Astrocyte (in vitro differentiated cells and primary cell): Measurements from ENCODE around the gene AKAP8L. TPM values are rescaled to one million over a fixed set of nuclear protein-coding genes. Genes with fewer than 3 reads are reported as not detected.

Experiments
- DNase-seq: peaks from one replicate; pipeline ENCODE4 v3.0.0-alpha.2; 2010; ENCODE audit warnings: low read depth
- FAIRE-seq: peaks from 2 replicates; lab custom pipeline; 2011; peaks lifted over from hg19 to GRCh38; lab: Jason Lieb, UNC
- H2AFZ ChIP-seq: 2 replicates; pipeline ENCODE4 v1.6.0; 2012; ENCODE audit warnings: low read depth, low read length, inconsistent platforms
- H3K27ac ChIP-seq: 2 replicates; pipeline ENCODE4 v1.5.1; 2011; ENCODE audit warnings: low read depth, low read length, inconsistent platforms
- H3K27me3 ChIP-seq: 2 replicates; pipeline ENCODE4 v1.6.0; 2011; ENCODE audit warnings: low read length, inconsistent platforms; ENCODE audit not compliant: insufficient read depth
- H3K36me3 ChIP-seq: 2 replicates; pipeline ENCODE4 v1.5.1; 2011; ENCODE audit warnings: low read length, inconsistent platforms; ENCODE audit not compliant: insufficient read depth
- H3K4me1 ChIP-seq: 2 replicates; pipeline ENCODE4 v1.5.1; 2011; ENCODE audit warnings: low read length, inconsistent platforms; ENCODE audit not compliant: insufficient read depth
- H3K4me2 ChIP-seq: 2 replicates; pipeline ENCODE4 v1.6.0; 2012; ENCODE audit warnings: low read length, inconsistent platforms
- H3K4me3 ChIP-seq: 2 replicates; pipeline ENCODE4 v1.5.1; 2011; ENCODE audit warnings: low read depth, mild to moderate bottlenecking, low read length, inconsistent platforms; ENCODE audit not compliant: insufficient read depth
- H3K79me2 ChIP-seq: 2 replicates; pipeline ENCODE4 v1.6.0; 2012; ENCODE audit warnings: mild to moderate bottlenecking, low read length, inconsistent platforms; ENCODE audit not compliant: insufficient read depth
- H3K9ac ChIP-seq: 2 replicates; pipeline ENCODE4 v1.6.0; 2012; ENCODE audit warnings: mild to moderate bottlenecking, low read length, inconsistent platforms
- H3K9me3 ChIP-seq: 2 replicates; pipeline ENCODE4 v1.5.1; 2012; ENCODE audit warnings: low read depth, mild to moderate bottlenecking, low read length, inconsistent platforms; ENCODE audit not compliant: insufficient read depth
- H4K20me1 ChIP-seq: 2 replicates; pipeline ENCODE4 v1.6.0; 2012; ENCODE audit warnings: low read length, inconsistent platforms; ENCODE audit not compliant: insufficient read depth
- H3K27ac Mint-ChIP-seq: one replicate; pipeline ENCODE4 v1.8.0; 2021; ENCODE audit warnings: mild to moderate bottlenecking, mixed read lengths; ENCODE audit not compliant: unreplicated experiment
- H3K27me3 Mint-ChIP-seq: one replicate; pipeline ENCODE4 v1.8.0; 2021; ENCODE audit warnings: low read depth, mixed read lengths; ENCODE audit not compliant: unreplicated experiment
- H3K36me3 Mint-ChIP-seq: one replicate; pipeline ENCODE4 v1.8.0; 2021; ENCODE audit warnings: low read depth, mixed read lengths; ENCODE audit not compliant: unreplicated experiment
- H3K4me1 Mint-ChIP-seq: one replicate; pipeline ENCODE4 v1.8.0; 2021; ENCODE audit warnings: low read depth, mixed read lengths; ENCODE audit not compliant: unreplicated experiment
- H3K4me3 Mint-ChIP-seq: one replicate; pipeline ENCODE4 v1.8.0; 2021; ENCODE audit warnings: mild to moderate bottlenecking, moderate library complexity, mixed read lengths; ENCODE audit not compliant: unreplicated experiment
- H3K9me3 Mint-ChIP-seq: one replicate; pipeline ENCODE4 v1.8.0; 2021; ENCODE audit warnings: mild to moderate bottlenecking, mixed read lengths; ENCODE audit not compliant: unreplicated experiment
- EZH2 ChIP-seq: IDR thresholded peaks from 2 replicates; pipeline ENCODE4 v1.6.1; 2012; ENCODE audit warnings: mild to moderate bottlenecking, low read length, inconsistent platforms; ENCODE audit not compliant: insufficient read depth
- total RNA-seq: library from RNA; stranded (reverse); gene quantifications from 2 replicates; pipeline ENCODE4 v1.2.1, GENCODE V29; 2021
- TF ChIP-seq, protein P1 (sequence below): IDR thresholded peaks from 2 replicates; pipeline ENCODE4 v1.5.1; 2011; ENCODE audit warnings: low read depth, mild to moderate bottlenecking, inconsistent platforms, low read length, moderate library complexity; ENCODE audit not compliant: insufficient read depth

The AKAP8L gene
- total RNA-seq, 1 donor from 2014 or later = 101 TPM

DNA sequence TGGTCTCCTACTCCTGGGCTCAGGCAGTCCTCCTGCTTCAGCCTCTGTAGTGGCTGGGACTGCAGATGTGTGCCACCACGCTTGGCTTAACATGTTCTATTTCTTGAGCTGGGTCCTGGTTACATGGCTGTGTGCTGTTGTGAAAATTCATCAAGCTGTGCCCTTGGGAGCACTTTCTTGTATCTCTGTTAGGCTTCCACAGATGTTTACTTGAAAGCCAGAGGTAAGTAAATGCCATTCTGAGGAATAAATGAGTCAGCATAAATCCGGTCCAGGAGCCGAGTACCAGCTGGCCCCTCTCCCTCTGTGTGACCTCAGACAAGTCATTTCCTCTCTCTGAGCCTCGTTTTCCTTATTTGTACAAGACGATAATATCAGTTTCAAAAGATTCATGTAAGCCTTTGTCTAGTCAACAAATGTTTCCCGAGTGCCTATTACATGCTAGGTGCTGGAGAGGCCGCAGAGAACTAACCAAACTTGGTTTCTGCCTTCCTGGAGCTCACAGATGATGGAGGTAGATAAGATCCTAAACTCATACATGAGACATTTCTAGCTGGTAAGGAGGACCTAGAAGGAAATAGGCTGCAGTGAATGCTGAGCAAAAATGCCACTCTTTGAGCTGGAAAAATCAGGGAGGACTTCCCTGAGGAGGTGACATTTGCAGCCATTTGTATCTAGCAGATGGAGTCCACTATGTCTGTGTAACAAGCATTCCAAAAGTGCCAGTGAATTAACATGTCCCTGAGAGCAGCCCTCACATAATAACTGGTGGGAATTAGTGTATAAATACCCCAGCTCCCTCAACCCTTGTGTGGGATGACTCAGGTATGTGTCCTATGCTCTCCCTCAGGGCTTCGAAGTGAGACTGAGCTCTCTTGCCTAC is 48.3 kb upstream of the AKAP8L start:
- DNase-seq (peak; percentile 67), FAIRE-seq (no peak)
- no peak overlapping the region for H3K4me3 Mint-ChIP-seq
- H3K79me2 ChIP-seq = no peaks in the 10 kb centered on the region
- H3K4me1 ChIP-seq = peaks cover 7% of the 10 kb centered on the region
- H3K36me3 ChIP-seq = no peaks in the 10 kb centered on the region
- H3K4me1 Mint-ChIP-seq = no peaks in the 10 kb centered on the region
- H4K20me1 ChIP-seq = no peaks in the 10 kb centered on the region
- TF ChIP-seq, protein P1, sequence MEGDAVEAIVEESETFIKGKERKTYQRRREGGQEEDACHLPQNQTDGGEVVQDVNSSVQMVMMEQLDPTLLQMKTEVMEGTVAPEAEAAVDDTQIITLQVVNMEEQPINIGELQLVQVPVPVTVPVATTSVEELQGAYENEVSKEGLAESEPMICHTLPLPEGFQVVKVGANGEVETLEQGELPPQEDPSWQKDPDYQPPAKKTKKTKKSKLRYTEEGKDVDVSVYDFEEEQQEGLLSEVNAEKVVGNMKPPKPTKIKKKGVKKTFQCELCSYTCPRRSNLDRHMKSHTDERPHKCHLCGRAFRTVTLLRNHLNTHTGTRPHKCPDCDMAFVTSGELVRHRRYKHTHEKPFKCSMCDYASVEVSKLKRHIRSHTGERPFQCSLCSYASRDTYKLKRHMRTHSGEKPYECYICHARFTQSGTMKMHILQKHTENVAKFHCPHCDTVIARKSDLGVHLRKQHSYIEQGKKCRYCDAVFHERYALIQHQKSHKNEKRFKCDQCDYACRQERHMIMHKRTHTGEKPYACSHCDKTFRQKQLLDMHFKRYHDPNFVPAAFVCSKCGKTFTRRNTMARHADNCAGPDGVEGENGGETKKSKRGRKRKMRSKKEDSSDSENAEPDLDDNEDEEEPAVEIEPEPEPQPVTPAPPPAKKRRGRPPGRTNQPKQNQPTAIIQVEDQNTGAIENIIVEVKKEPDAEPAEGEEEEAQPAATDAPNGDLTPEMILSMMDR = no peak
- no peak for TF ChIP-seq EZH2
- peak overlapping the region; percentile 46 for H2AFZ ChIP-seq
- peaks cover 4% of the 10 kb centered on the region for H3K9me3 ChIP-seq
- no peaks in the 10 kb centered on the region for H3K36me3 Mint-ChIP-seq
- H3K27ac ChIP-seq = no peak overlapping the region
- no peak overlapping the region for H3K27ac Mint-ChIP-seq
- H3K9me3 Mint-ChIP-seq = peaks cover 7% of the 10 kb centered on the region
- H3K9ac ChIP-seq = no peak overlapping the region
- peaks cover 13% of the 10 kb centered on the region for H3K27me3 ChIP-seq
- H3K27me3 Mint-ChIP-seq = peaks cover 47% of the 10 kb centered on the region
- H3K4me2 ChIP-seq = peak overlapping the region; percentile 75
- no peak overlapping the region for H3K4me3 ChIP-seq

DNA sequence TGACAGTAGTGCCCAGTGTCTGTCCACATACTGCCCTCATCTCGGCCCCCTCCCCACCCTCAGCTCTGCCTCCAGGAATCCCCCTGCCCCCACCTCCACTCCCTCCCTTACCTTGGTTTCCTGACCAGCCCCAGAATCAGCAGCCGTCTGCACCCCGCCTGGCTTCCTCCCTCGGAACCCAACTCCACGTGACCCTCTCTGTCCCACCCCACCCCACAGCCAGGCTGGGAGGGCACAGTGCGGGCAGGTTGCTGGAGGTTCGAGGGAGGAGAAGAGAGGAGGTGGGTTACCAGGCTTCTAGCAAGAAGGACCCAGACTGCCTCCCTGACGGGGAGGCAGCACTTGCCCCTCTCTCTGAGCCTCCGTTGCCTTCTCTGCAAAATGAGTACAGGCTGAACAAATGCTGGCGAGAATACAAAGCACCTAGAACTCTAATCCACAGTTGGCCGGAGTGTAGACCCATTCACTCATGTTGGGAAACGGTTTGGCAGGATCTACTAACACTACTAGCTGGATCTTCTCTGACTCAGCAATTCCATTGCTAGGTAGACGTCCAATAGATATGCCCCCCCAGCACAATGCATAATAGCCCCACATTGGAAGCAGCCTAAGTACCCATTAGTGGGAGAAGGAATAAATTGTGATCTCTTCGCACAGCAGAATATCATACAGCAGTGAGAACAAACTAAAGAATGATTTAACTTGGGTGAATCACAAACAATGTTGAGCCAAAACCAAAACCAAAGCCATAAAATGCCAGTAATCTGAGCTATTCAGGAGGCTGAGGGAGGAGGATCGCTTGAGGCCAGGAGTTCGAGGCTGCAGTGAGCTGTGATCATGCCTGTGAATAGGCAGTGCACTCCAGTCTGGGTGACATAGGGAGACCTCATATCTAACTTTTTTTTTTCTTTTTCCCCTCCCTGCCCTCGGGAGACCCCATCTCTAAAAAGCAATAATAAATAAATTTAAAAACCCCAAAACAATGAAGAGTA is 45.9 kb upstream of the AKAP8L start, which contains the start of gene RASAL3:
TSS of gene RASAL3 (minus strand) at position 151 of the 992 bp plus-strand sequence. CDS start 186 bp downstream, outside the sequence.
- Histone ChIP-seq H4K20me1 (no peaks in the 10 kb centered on the region), H3K27ac (no peak within 1 kb of the TSS), H3K4me1 (peaks cover 7% of the 10 kb centered on the region), H3K79me2 (no peaks in the 10 kb centered on the region), H3K27me3 (peaks cover 15% of the 10 kb centered on the region), H3K4me2 (no peak within 1 kb of the TSS), H2AFZ (peak within 1 kb of the TSS; percentile 26), H3K4me3 (no peak within 1 kb of the TSS), H3K9ac (no peak within 1 kb of the TSS), H3K9me3 (peaks cover 4% of the 10 kb centered on the region), H3K36me3 (no peaks in the 10 kb centered on the region)
- Mint-ChIP-seq H3K36me3 (no peaks in the 10 kb centered on the region), H3K27ac (no peak within 1 kb of the TSS), H3K27me3 (peaks cover 57% of the 10 kb centered on the region), H3K4me3 (no peak within 1 kb of the TSS), H3K4me1 (no peaks in the 10 kb centered on the region), H3K9me3 (peaks cover 7% of the 10 kb centered on the region)
- FAIRE-seq (no peak), DNase-seq (no peak)
- no peak for TF ChIP-seq EZH2
- TF ChIP-seq, protein P1 = no peak
